Heart right ventricle (tissue), 16 donors: Measurements from ENCODE around the gene EFNA2. TPM values are rescaled to one million over a fixed set of nuclear protein-coding genes. Genes with fewer than 3 reads are reported as not detected.

Source experiments
- ATAC-seq, 8 donors: fragments of 200-7000 bp; cut with Tn5 transposase; one replicate each; pipeline ENCODE4 v1.9.1; 2020; ENCODE audit warnings: mild to moderate bottlenecking in 8 of 8, moderate library complexity in 8 of 8, moderate number of reproducible peaks in 1 of 8
- DNase-seq, 2 donors: peaks; one replicate each; pipeline ENCODE4 v3.0.0-alpha.2; 2020
- H3K27ac ChIP-seq, 10 donors: fragments of 200-600 bp; sonication (generic) in 2 of 10; one replicate each; pipeline versions ENCODE4 v1.5.0 to v1.8.0; 2020 to 2022; ENCODE audit warnings: mild to moderate bottlenecking in 3 of 10
- H3K27me3 ChIP-seq, 7 donors: fragments of 200-600 bp; one replicate each; pipeline ENCODE4 v1.8.0; 2021 to 2022; ENCODE audit warnings: mild to moderate bottlenecking in 2 of 7
- H3K36me3 ChIP-seq, 9 donors: fragments of 200-600 bp; sonication (generic) in 1 of 9; one replicate each; pipeline versions ENCODE4 v1.5.0 to v1.8.0; 2020 to 2022; ENCODE audit warnings: mild to moderate bottlenecking in 2 of 9
- H3K4me1 ChIP-seq, 9 donors: fragments of 200-600 bp; sonication (generic) in 1 of 9; one replicate each; pipeline versions ENCODE4 v1.5.0 to v1.8.0; 2020 to 2022; ENCODE audit warnings: mild to moderate bottlenecking in 4 of 9
- H3K4me3 ChIP-seq, 10 donors: fragments of 200-600 bp; sonication (generic) in 2 of 10; one replicate each; pipeline versions ENCODE4 v1.5.0 to v1.8.0; 2020 to 2022; ENCODE audit warnings: mild to moderate bottlenecking in 7 of 10, moderate library complexity in 2 of 10
- H3K9me3 ChIP-seq, 11 donors: fragments of 200-600 bp in 10 of 11; sonication (generic) in 2 of 11; one replicate each; pipeline versions ENCODE4 v1.5.0 to v1.8.0; 2013 to 2022; ENCODE audit warnings: mild to moderate bottlenecking in 2 of 11, control low read depth in 1 of 11, moderate library complexity in 1 of 11
- CTCF ChIP-seq, 9 donors: fragments of 200-600 bp; sonication (generic) in 2 of 9; IDR thresholded peaks; one replicate each; pipeline versions ENCODE4 v1.5.0 to v1.8.0; 2021 to 2022; ENCODE audit warnings: antibody characterized with exemption in 9 of 9, mild to moderate bottlenecking in 5 of 9, moderate library complexity in 1 of 9
- WGBS, 2 donors: extraction: QIAGEN DNeasy Blood & Tissue Kit; methylation state at CpG; one replicate each; pipeline ENCODE4 v1.1.7; 2013; ENCODE audit warnings: inconsistent platforms in 1 of 2; 5-methylcytosine and 5-hydroxymethylcytosine counted together
- intact Hi-C, 10 donors: fragments of 100-400 bp; cut with DNase I; formaldehyde crosslinking; loops; one replicate each; pipeline versions ENCODE4 v1.11.1 to v1.14.2; 2022
- polyA plus RNA-seq, 2 donors: library from polyadenylated mRNA; stranded (reverse); fragments of 200-250 nt; gene quantifications; one replicate each; pipeline ENCODE4 v1.2.3, GENCODE V29; 2013
- total RNA-seq, 10 donors: library from RNA; stranded (reverse); fragmentation: NEBNext Ultra II Directional in 3 of 10; extraction: Animal tissue kit (Norgen Biotek cat#: 25700) in 3 of 10; gene quantifications; one replicate each; pipeline versions ENCODE4 v1.2.1 to v1.2.4, GENCODE V29; 2021 to 2023
- donor health status: Arrhythmogenic right ventricular cardiomyopathy.
- donor health status: ischemic (EF 13 %, LVEDD 7.1; RV severe dilation, severe dysfunction).
- donor health status: healthy with polysubstance abuse.
- donor health status: DM: no; HTN: yes; CAD: no.
- donor health status: DM: no; HTN: no; CAD: no.
- donor health status: ischemic (EF 25% LVEDD 6.9; RV normal size, moderate dysfunction).
- donor health status: ischemic (EF 25% LVEDD 5.7; RV mildly dilated, moderate dysfunction).
- donor health status: healthy.
- donor health status: DM: yes; HTN: yes; CAD: no.
- donor health status: Ischemic cardiomyopathy.
- donor health status: ischemic (EF 35%, LVEDD 5.7; RV mildly dilated, moderate dysfunction).
- donor health status: nonischemic (EF 11% LVEDD 7.7; RV severe dilation, severe dysfunction).
- donor health status: DM: yes; HTN: yes; CAD: no.
- donor health status: PGD.
- donor health status: ischemic (EF 29% LVEDD 5.4; RV normal size, mild dysfunction).
- donor health status: nonischemic (EF 23%, LVEDD 6.1; RV moderate dilation, normal function).

The EFNA2 gene
- total and polyA plus RNA-seq, 12 donors, result 0.04 to 0.45 TPM; not detected in 10

- Histone ChIP-seq H3K4me3 (no peak overlapping the region), H3K4me1 (peaks cover 0 to 16% (median 3%) of the 10 kb centered on the region in 9 donors), H3K9me3 (no peaks in the 10 kb centered on the region), H3K27me3 (peaks cover 22 to 84% (median 79%) of the 10 kb centered on the region in 7 donors), H3K36me3 (no peaks in the 10 kb centered on the region), H3K27ac (no peak overlapping the region)
- no peak for TF ChIP-seq CTCF (IDR thresholded peaks at IDR 0.05)
- ATAC-seq (no peak), DNase-seq (no peak)
- intact Hi-C loops, result loop anchor here in 5 of 10 donors (5.0 to 10.0 kb wide), 4 partner anchors 68 to 88 kb away; a partner anchor contains a TSS
- WGBS, 2 donors, result 34 to 40% methylated on average over 25 to 38 of the region's 38 CpGs
Measured at GRCh38 chr19:1286487-1287353, 1.0 kb downstream of the EFNA2 start.

- intact Hi-C loops, result loop anchor here in 5 of 10 donors (5.0 to 10.0 kb wide), 4 partner anchors 67 to 87 kb away; a partner anchor contains a TSS
- no peak for DNase-seq
- 44 to 52% methylated on average over 51 to 55 of the region's 55 CpGs for WGBS, 2 donors
- no peak overlapping the region for H3K27ac ChIP-seq
- H3K9me3 ChIP-seq, result no peaks in the 10 kb centered on the region
- peaks cover 22 to 93% (median 88%) of the 10 kb centered on the region in 7 donors for H3K27me3 ChIP-seq
- ATAC-seq, result no peak
- H3K4me1 ChIP-seq, result peaks cover 0 to 16% (median 3%) of the 10 kb centered on the region in 9 donors
- no peak overlapping the region for H3K4me3 ChIP-seq
- no peaks in the 10 kb centered on the region for H3K36me3 ChIP-seq
- TF ChIP-seq CTCF (IDR thresholded peaks at IDR 0.05), result no peak
Measured at GRCh38 chr19:1287354-1288225, 1.9 kb downstream of the EFNA2 start.

- intact Hi-C loops, result loop anchor here in 5 of 10 donors (5.0 to 10.0 kb wide), 4 partner anchors 67 to 87 kb away; a partner anchor contains a TSS
- Histone ChIP-seq H3K36me3 (no peaks in the 10 kb centered on the region), H3K4me1 (peaks cover 0 to 16% (median 3%) of the 10 kb centered on the region in 9 donors), H3K27ac (no peak overlapping the region), H3K4me3 (no peak overlapping the region), H3K27me3 (peaks cover 22 to 94% (median 89%) of the 10 kb centered on the region in 7 donors), H3K9me3 (no peaks in the 10 kb centered on the region)
- ATAC-seq, result no peak
- no peak for DNase-seq
- 86 to 93% methylated on average over 18 of the region's 18 CpGs for WGBS, 2 donors
- TF ChIP-seq CTCF (IDR thresholded peaks at IDR 0.05), result no peak
Measured at GRCh38 chr19:1288226-1288612, 2.5 kb downstream of the EFNA2 start.
